Neural cell (in vitro differentiated cells): Measurements from ENCODE around the gene C1orf146. TPM values are rescaled to one million over a fixed set of nuclear protein-coding genes. Genes with fewer than 3 reads are reported as not detected.

ENCODE experiments used
- H2AFZ ChIP-seq: fragments of 200-600, 300-800 bp; sonication (generic), shearing (Covaris generic); 2 replicates; pipeline ENCODE4 v1.6.0; 2014; ENCODE audit warnings: low read depth, mild to moderate bottlenecking, antibody characterized with exemption, low read length, moderate library complexity
- H3F3A ChIP-seq: fragments of 200-600 bp; shearing (Covaris generic); 2 replicates; pipeline ENCODE4 v1.6.1; 2016; ENCODE audit warnings: mild to moderate bottlenecking, moderate library complexity, mixed read lengths, antibody characterized with exemption, low read length; ENCODE audit not compliant: insufficient read depth, poor library complexity, severe bottlenecking
- H3K27ac ChIP-seq: fragments of 200-600, 300-800 bp; sonication (generic), shearing (Covaris generic); 2 replicates; pipeline ENCODE4 v1.5.1; 2014; ENCODE audit warnings: mild to moderate bottlenecking, low read length, moderate library complexity
- H3K27me3 ChIP-seq: fragments of 300-800, 200-600 bp; sonication (generic), shearing (Covaris generic); 2 replicates; pipeline ENCODE4 v1.6.0; 2014; ENCODE audit warnings: mild to moderate bottlenecking, low read depth, low read length, moderate library complexity; ENCODE audit not compliant: insufficient read depth
- H3K36me3 ChIP-seq: fragments of 300-800, 200-600 bp; sonication (generic), shearing (Covaris generic); 2 replicates; pipeline ENCODE4 v1.5.1; 2014; ENCODE audit warnings: mild to moderate bottlenecking, antibody characterized with exemption, low read length, moderate library complexity; ENCODE audit not compliant: insufficient read depth
- H3K4me2 ChIP-seq: fragments of 300-800, 200-600 bp; sonication (generic), shearing (Covaris generic); 2 replicates; pipeline ENCODE4 v1.6.0; 2014; ENCODE audit warnings: mild to moderate bottlenecking, low read length
- H3K4me3 ChIP-seq: fragments of 300-800, 200-600 bp; sonication (generic), shearing (Covaris generic); 2 replicates; pipeline ENCODE4 v1.5.1; 2014; ENCODE audit warnings: mild to moderate bottlenecking, low read length, moderate library complexity
- H3K79me2 ChIP-seq: fragments of 200-600 bp; shearing (Covaris generic); replicated peaks from 2 replicates; pipeline ENCODE4 v1.6.0; 2014; ENCODE audit warnings: mild to moderate bottlenecking, low read length, moderate library complexity; ENCODE audit not compliant: insufficient read depth
- H3K9ac ChIP-seq: fragments of 300-800, 200-600 bp; sonication (generic), shearing (Covaris generic); 2 replicates; pipeline ENCODE4 v1.6.1; 2016; ENCODE audit warnings: mild to moderate bottlenecking, low read length, mixed read lengths
- H3K9me2 ChIP-seq: fragments of 200-600 bp; shearing (Covaris generic); 2 replicates; pipeline ENCODE4 v1.6.1; 2016; ENCODE audit warnings: mild to moderate bottlenecking, low read length, mixed read lengths; ENCODE audit not compliant: insufficient read depth
- H3K9me3 ChIP-seq: fragments of 200-600, 300-800 bp; sonication (generic), shearing (Covaris generic); 2 replicates; pipeline ENCODE4 v1.6.1; 2016; ENCODE audit warnings: mild to moderate bottlenecking, mixed run types, low read length, moderate library complexity, mixed read lengths
- H4K20me1 ChIP-seq: fragments of 200-600 bp; shearing (Covaris generic); 2 replicates; pipeline ENCODE4 v1.6.1; 2016; ENCODE audit warnings: mild to moderate bottlenecking, mixed run types; ENCODE audit not compliant: insufficient read depth
- EP300 ChIP-seq: fragments of 450-650 bp; conservative IDR thresholded peaks from 2 replicates; pipeline ENCODE4 v1.6.1; 2014; ENCODE audit warnings: antibody characterized with exemption, mild to moderate bottlenecking, moderate library complexity; ENCODE audit not compliant: poor library complexity, severe bottlenecking
- EZH2 ChIP-seq: fragments of 200-600, 300-800 bp; shearing (Covaris generic), sonication (generic); IDR thresholded peaks from 2 replicates; pipeline ENCODE4 v1.6.1; 2014; ENCODE audit warnings: antibody characterized with exemption, low read length, borderline replicate concordance, mild to moderate bottlenecking; ENCODE audit not compliant: insufficient read depth, poor library complexity, severe bottlenecking
- MXI1 ChIP-seq: fragments of 450-650 bp; conservative IDR thresholded peaks from 2 replicates; pipeline ENCODE4 v1.6.1; 2014; ENCODE audit warnings: antibody characterized with exemption, mild to moderate bottlenecking; ENCODE audit not compliant: poor library complexity, severe bottlenecking
- POLR2AphosphoS5 ChIP-seq: IDR thresholded peaks from 2 replicates; pipeline ENCODE4 v1.6.1; 2012
- RAD21 ChIP-seq: fragments of 450-650 bp; conservative IDR thresholded peaks from 2 replicates; pipeline ENCODE4 v1.6.1; 2014; ENCODE audit warnings: antibody characterized with exemption, mild to moderate bottlenecking, moderate library complexity
- SMC3 ChIP-seq: fragments of 450-650 bp; conservative IDR thresholded peaks from 2 replicates; pipeline ENCODE4 v1.6.1; 2014; ENCODE audit warnings: antibody characterized with exemption, mild to moderate bottlenecking, moderate library complexity; ENCODE audit not compliant: poor library complexity
- TAF1 ChIP-seq: IDR thresholded peaks from 2 replicates; pipeline ENCODE4 v1.6.1; 2012; ENCODE audit warnings: low read depth
- polyA plus RNA-seq: library from polyadenylated mRNA; depleted of rRNA; stranded (reverse); fragments of >200 nt; gene quantifications from 2 replicates; pipeline ENCODE4 v1.2.3, GENCODE V29; 2014
- TF ChIP-seq, protein P1 (sequence below): fragments of 450-650 bp; IDR thresholded peaks from 2 replicates; pipeline ENCODE4 v1.5.1; 2014; ENCODE audit warnings: antibody characterized with exemption, mild to moderate bottlenecking, moderate library complexity; ENCODE audit not compliant: poor library complexity, severe bottlenecking
- TF ChIP-seq, protein P2 (sequence below): IDR thresholded peaks from 2 replicates; pipeline ENCODE4 v1.6.1; 2012; ENCODE audit warnings: borderline replicate concordance

C1orf146 gene
- polyA plus RNA-seq, 1 donor from 2014 or later = not detected

DNA sequence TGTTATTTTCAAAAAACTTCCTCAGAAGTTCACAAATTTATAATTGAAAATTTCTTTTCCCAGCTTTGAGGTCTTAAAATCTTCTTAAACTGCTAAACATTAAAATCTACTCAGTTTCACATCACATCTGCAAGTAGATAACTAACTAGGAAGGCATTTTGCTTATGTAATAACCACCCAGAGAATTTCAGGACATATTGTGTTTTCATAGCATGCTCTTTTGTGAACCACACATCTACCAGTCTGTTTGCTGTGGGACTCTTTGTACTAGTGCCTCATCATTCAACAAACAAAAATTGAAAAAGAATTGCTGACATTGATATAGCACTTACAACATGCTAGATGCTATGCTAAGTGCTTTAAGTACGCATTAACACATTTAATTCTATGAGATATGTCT is 31.6 kb upstream of the C1orf146 start:
- TF ChIP-seq TAF1 (no peak), EZH2 (no peak), SMC3 (no peak)
- Histone ChIP-seq H3K27me3 (no peaks in the 10 kb centered on the region), H2AFZ (no peak overlapping the region), H3K9ac (no peak overlapping the region), H3K4me3 (no peak overlapping the region), H3K79me2 (no peaks in the 10 kb centered on the region), H3K9me3 (no peaks in the 10 kb centered on the region), H3K36me3 (peaks cover 10% of the 10 kb centered on the region), H3K9me2 (no peaks in the 10 kb centered on the region), H3K4me2 (no peak overlapping the region), H3K27ac (no peak overlapping the region), H4K20me1 (no peaks in the 10 kb centered on the region), H3F3A (no peaks in the 10 kb centered on the region)

DNA sequence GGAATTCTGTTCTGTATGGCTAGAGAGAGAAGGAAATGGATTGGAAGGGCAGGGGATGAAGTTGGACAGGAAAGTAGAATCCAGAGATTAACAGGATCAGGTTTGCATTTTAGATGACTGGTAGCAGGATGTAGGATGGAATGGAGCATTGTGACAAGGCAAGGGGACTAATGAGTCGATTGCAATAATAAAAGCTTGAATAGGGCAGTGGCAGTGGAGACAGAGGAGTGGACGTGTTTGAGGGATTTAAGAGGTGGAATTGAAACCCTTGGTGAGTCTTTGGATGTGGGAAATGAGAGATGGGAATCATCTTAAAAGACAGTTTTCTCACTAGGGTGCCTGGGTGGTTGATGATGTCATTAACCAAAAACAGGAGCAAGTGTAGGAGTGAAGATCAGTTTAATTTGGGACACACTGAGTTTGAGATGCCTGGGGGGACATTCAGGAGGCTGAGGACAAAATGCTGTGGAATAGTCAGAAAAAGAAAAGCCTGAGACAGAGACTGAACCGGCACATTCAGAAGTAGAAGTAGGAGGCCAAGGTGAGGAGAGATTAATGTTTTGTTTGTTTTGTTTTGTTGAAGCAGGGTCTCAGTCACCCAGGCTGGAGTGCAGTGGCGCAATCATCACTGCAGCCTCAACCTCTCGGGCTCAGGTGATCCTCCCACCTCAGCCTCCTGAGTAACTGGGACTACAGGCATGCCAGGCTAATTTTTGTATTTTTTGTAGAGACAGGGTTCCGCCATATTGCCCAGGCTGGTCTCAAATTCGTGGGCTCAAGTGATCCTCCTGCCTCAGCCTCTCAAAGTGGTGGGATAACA is 29.1 kb upstream of the C1orf146 start:
- Histone ChIP-seq H3K27ac (no peak overlapping the region), H3K36me3 (no peaks in the 10 kb centered on the region), H2AFZ (no peak overlapping the region)

DNA sequence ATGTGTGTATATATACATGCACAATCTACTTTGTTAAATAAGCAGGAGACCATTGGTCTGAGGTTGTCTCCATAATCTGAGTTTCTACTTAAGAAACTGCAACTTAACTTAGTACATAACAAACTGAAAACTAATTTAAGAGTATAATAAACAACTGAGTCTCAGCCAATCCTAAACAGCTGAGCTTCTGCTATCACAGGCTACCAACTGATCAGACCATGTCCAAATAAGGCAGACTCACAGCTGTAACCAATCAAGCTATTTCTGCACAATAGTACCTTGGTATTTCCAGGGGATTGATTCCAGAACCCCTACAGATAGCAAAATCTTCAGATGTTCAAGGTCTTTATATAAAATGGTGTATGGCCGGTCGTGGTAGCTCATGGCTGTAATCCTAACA is 26.0 kb upstream of the C1orf146 start:
- H3F3A ChIP-seq = no peaks in the 10 kb centered on the region
- H3K27me3 ChIP-seq = no peaks in the 10 kb centered on the region
- H3K9me3 ChIP-seq = no peaks in the 10 kb centered on the region
- H2AFZ ChIP-seq = no peak overlapping the region
- H3K9me2 ChIP-seq = no peaks in the 10 kb centered on the region
- TF ChIP-seq EZH2 (no peak), EP300 (no peak), SMC3 (no peak), MXI1 (no peak), TAF1 (no peak), POLR2AphosphoS5 (no peak), RAD21 (no peak)
- TF ChIP-seq, protein P1, sequence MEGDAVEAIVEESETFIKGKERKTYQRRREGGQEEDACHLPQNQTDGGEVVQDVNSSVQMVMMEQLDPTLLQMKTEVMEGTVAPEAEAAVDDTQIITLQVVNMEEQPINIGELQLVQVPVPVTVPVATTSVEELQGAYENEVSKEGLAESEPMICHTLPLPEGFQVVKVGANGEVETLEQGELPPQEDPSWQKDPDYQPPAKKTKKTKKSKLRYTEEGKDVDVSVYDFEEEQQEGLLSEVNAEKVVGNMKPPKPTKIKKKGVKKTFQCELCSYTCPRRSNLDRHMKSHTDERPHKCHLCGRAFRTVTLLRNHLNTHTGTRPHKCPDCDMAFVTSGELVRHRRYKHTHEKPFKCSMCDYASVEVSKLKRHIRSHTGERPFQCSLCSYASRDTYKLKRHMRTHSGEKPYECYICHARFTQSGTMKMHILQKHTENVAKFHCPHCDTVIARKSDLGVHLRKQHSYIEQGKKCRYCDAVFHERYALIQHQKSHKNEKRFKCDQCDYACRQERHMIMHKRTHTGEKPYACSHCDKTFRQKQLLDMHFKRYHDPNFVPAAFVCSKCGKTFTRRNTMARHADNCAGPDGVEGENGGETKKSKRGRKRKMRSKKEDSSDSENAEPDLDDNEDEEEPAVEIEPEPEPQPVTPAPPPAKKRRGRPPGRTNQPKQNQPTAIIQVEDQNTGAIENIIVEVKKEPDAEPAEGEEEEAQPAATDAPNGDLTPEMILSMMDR = no peak
- TF ChIP-seq, protein P2, sequence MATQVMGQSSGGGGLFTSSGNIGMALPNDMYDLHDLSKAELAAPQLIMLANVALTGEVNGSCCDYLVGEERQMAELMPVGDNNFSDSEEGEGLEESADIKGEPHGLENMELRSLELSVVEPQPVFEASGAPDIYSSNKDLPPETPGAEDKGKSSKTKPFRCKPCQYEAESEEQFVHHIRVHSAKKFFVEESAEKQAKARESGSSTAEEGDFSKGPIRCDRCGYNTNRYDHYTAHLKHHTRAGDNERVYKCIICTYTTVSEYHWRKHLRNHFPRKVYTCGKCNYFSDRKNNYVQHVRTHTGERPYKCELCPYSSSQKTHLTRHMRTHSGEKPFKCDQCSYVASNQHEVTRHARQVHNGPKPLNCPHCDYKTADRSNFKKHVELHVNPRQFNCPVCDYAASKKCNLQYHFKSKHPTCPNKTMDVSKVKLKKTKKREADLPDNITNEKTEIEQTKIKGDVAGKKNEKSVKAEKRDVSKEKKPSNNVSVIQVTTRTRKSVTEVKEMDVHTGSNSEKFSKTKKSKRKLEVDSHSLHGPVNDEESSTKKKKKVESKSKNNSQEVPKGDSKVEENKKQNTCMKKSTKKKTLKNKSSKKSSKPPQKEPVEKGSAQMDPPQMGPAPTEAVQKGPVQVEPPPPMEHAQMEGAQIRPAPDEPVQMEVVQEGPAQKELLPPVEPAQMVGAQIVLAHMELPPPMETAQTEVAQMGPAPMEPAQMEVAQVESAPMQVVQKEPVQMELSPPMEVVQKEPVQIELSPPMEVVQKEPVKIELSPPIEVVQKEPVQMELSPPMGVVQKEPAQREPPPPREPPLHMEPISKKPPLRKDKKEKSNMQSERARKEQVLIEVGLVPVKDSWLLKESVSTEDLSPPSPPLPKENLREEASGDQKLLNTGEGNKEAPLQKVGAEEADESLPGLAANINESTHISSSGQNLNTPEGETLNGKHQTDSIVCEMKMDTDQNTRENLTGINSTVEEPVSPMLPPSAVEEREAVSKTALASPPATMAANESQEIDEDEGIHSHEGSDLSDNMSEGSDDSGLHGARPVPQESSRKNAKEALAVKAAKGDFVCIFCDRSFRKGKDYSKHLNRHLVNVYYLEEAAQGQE = no peak
- H3K36me3 ChIP-seq = no peaks in the 10 kb centered on the region
- no peak overlapping the region for H3K27ac ChIP-seq
- H3K4me2 ChIP-seq = no peak overlapping the region
- H3K4me3 ChIP-seq = no peak overlapping the region
- H3K9ac ChIP-seq = no peak overlapping the region
- H3K79me2 ChIP-seq = no peaks in the 10 kb centered on the region
- H4K20me1 ChIP-seq = no peaks in the 10 kb centered on the region

More for the DNA sequence above, 29.1 kb upstream of the C1orf146 start:
- TF ChIP-seq EZH2 (no peak), TAF1 (no peak)
- no peaks in the 10 kb centered on the region for H3F3A ChIP-seq
- H3K4me2 ChIP-seq = no peak overlapping the region
- no peaks in the 10 kb centered on the region for H3K9me2 ChIP-seq
- H3K9ac ChIP-seq = no peak overlapping the region
- no peaks in the 10 kb centered on the region for H3K79me2 ChIP-seq
- H4K20me1 ChIP-seq = no peaks in the 10 kb centered on the region
- no peaks in the 10 kb centered on the region for H3K9me3 ChIP-seq
- no peak overlapping the region for H3K4me3 ChIP-seq
- H3K27me3 ChIP-seq = no peaks in the 10 kb centered on the region
